ENCODE data around the gene IGHMBP2.

IGHMBP2 gene

DNA sequence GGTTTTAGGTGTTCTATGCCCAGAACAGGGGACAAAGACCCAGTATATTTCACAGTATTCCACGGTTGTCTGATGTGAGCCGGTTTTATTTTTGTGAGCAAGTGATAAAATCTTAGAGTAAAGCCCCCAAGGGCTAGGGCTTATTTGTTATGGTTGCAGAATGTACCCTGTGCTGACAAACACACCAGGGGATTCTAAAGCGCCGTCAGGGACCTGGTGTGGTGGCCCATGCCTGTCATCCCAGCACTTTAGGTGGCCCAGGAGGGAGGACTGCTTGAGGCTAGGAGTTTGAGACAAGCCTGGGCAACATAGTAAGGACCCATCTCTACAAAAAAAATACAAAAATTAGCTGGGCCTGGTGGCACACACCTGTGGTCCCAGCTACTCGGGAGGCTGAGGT lies 22.8 kb upstream of the IGHMBP2 start:
- TF ChIP-seq, protein P1, sequence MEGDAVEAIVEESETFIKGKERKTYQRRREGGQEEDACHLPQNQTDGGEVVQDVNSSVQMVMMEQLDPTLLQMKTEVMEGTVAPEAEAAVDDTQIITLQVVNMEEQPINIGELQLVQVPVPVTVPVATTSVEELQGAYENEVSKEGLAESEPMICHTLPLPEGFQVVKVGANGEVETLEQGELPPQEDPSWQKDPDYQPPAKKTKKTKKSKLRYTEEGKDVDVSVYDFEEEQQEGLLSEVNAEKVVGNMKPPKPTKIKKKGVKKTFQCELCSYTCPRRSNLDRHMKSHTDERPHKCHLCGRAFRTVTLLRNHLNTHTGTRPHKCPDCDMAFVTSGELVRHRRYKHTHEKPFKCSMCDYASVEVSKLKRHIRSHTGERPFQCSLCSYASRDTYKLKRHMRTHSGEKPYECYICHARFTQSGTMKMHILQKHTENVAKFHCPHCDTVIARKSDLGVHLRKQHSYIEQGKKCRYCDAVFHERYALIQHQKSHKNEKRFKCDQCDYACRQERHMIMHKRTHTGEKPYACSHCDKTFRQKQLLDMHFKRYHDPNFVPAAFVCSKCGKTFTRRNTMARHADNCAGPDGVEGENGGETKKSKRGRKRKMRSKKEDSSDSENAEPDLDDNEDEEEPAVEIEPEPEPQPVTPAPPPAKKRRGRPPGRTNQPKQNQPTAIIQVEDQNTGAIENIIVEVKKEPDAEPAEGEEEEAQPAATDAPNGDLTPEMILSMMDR (IDR thresholded peaks at IDR 0.05) = no peak

DNA sequence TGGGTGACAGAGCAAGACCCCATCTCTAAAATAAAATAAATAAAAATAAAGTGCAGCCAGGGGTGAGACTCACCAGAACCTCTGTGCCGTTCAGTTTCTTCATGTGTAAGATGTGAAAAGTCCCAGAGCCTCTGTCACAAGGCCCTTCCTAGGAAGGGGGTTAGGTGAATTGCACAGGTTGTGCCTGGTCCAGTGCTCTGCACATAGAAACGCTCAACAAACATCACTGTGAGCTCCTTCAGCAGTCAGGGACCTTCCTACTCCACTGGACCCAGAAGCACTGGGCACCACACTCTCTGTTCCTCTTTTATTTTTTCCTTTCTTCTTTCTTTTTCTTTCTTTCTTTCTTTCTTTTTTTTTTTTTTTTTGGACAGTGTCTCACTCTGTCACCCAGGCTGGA lies 22.4 kb upstream of the IGHMBP2 start:
- TF ChIP-seq, protein P1 (IDR thresholded peaks at IDR 0.05) = no peak

DNA sequence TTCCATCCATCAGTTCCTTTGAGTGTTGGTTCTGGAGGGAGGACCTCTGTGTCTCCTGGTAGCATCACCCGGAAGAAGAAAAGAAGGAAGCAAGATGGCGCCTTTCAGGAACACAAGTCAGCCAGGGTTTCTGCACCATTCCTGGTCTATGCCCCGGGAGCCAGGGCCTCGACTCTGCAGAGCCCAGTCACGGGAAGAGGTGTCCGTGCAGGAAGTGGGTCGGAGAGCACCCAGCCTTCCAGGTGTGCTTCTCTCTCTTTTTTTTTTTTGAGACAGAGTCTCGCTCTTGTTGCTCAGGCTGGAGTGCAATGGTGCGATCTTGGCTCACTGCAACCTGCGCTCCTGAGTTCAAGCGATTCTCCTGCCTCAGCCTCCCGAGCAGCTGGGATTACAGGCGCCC lies 21.3 kb upstream of the IGHMBP2 start:
- TF ChIP-seq, protein P1 (IDR thresholded peaks at IDR 0.05) = no peak

DNA sequence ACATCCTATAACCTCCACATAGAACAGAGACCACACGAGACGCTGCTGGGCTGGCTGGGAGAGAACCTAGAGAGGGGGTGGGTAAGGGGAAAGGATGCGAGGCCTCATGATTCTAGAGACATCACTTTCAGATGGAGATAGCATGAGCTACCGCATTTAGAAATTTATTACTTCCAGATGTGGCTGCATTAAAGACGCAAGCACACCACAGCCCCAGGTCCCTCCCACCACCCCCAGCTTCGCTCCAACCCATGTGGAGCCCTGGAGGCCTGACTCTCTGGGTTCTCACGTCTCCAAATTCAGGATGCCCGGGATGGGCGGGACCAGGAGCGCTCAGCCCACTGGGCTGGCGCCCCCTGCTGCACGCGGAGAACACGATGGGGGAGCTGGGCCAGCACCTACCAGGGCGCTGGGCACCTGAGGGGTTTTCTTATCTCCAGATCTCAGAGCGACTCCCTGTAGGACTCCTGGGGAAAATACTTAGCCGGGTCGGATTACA lies 13.7 kb upstream of the IGHMBP2 start:
- TF ChIP-seq, protein P1 (IDR thresholded peaks at IDR 0.05) = no peak; the same call in 1 of the 2 replicates

DNA sequence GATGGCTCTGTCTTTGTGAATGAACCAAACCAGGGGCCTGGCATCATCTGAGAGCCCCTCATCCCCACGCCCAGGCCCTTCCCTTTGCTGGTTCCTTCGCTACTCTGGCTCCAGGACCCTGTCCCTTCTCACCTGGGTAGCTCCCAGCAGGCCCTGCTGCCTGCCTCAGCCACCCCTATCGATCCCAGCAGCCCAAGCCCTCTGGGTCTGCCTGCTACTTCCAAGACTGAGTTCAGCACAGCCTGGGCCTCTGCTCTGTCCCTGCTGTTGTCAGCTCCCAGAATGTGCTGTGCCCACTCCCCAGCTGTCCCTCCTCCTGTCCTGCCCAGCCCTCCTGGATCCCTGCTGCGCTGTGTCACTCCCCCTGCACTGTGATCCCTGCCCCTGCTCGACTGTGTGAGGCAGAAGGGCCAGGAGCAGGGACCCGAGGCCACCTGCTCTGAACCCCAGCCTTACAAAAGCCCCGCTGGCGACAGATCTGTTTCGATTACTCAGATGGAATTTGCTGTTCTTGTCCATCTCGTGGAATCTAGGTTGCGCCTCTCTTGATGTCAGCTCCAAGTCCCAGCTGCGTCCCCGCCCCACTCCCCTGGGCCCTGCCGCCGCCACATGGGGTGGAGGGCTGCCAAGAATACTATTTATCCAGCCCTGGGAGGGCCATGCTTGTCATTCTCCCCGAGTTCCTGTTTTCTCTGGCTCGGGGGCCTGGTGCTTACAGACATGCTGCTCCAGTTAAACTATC lies 13.0 kb upstream of the IGHMBP2 start:
- TF ChIP-seq, protein P1 (IDR thresholded peaks at IDR 0.05) = no peak

DNA sequence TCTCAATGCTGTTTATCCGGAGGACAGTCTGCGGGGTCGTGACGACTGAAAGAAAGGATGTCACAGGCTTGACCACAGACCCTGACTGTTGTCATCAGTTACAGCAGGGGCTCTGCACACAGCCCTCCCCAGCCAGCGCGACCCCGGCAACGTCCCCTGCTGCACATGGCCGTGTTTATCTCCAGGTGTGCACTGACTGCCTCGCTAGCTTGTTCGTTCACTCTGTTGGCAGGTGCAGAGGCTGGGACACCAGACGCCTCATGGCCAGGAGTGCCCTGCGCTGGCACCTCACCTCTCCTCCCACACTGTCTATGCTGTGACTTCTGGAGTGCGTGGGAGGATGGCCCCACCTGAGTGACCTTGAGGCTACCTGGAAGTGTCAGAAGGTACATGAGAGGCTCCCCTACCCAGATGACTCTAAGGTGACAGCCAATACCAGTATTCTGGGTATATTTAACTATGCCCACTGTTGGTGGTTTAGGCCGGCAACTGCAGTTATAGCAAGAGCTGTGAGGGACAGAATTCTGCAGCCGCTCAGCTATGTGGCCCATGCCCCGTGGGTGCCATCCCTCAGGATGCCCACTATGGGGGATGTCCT lies 12.2 kb upstream of the IGHMBP2 start:
- TF ChIP-seq, protein P1 (IDR thresholded peaks at IDR 0.05) = no peak

DNA sequence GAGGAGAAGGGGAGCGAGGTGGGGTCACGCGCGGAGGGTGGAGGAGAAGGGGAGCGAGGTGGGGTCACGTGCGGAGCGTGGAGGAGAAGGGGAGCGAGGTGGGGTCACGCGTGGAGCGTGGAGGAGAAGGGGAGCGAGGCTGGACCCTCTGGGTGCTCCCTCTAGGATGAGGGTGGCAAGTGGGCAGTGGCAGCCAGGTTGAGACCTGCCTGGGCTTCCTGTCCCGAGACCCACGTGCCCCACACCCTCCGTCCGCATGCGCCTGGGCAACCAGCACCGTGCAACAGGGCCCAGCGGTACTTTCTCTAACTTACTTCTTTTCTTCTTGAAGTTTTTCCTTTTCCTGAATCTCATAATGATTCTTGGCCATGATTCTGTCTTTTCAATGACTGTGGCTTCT lies 11.1 kb upstream of the IGHMBP2 start:
- TF ChIP-seq, protein P1 (IDR thresholded peaks at IDR 0.05) = no peak
